NCI-H1436 treated with DMSO at 0.1 percent for 48 hours (cell line): Measurements from ENCODE around the gene SNAP47.
"Not testable (repeated sequence)": the region's sequence is repeated elsewhere in the genome, so short reads cannot be mapped to it uniquely, and the experiment has no call there.

Source experiments
- DNase-seq: peaks from one replicate; lab custom pipeline; 2025; lab: John Stamatoyannopoulos, UW

SNAP47 gene, protein sequence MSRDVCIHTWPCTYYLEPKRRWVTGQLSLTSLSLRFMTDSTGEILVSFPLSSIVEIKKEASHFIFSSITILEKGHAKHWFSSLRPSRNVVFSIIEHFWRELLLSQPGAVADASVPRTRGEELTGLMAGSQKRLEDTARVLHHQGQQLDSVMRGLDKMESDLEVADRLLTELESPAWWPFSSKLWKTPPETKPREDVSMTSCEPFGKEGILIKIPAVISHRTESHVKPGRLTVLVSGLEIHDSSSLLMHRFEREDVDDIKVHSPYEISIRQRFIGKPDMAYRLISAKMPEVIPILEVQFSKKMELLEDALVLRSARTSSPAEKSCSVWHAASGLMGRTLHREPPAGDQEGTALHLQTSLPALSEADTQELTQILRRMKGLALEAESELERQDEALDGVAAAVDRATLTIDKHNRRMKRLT

DNA sequence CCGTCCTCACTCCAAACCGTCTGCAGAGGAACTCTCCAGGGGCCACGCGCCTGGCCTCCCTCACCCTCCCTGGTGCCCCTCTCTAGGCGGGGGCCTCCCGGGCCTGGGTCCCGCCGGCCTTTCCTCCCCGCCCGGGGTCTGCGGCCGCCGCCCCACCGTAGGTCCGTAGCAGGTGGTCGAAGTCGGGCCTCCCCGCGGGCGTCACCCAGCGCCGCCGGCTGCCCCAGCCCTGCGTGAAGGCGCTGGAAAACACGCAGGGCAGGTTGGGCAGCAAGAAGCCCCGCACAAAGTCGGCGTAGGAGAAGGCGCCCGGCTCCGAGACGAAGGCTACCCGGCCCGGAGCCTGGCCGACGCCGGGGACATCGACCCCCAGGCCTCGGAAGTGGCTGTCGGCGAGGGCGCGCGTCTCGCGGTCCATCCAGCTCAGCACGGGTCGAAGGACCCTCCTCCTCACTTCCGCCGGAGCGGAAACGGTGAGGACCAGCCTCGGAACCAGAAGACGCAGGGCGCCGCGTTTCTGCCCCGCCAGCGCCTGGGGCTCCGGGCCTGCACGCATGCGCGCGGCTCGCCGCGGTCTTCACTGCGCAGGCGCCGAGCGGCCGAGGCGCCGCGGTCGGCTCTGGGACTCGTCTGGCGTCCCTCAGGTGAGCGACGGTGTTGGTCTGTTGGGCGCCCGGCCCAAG is at the start of gene SNAP47, which contains the start of gene JMJD4:
SNAP47 (plus strand) TSS at position 580 of the 683 bp plus-strand sequence. CDS start 12,302 bp downstream, outside the sequence.
JMJD4 (minus strand) TSS at position 447 of the 683 bp plus-strand sequence; CDS start at position 418, 29 bp downstream.
- DNase-seq = peak; percentile 85

DNA sequence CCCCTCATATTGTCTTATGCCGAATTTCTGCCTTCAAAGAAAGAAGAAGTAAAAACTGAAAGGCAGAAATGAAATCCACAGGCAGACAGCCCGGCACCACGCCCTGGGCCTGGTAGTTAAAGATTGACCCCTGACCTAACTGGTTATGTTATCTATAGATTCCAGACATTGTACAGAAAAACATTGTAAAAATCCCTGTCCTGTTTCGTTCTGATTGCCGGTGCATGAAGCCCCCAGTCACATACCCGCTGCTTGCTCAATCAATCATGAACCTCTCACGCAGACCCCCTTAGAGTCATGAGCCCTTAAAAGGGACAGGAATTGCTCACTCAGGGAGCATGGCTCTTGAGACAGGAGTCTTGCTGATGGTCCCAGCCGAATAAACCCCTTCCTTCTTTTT is 49.4 kb upstream of the SNAP47 start:
- DNase-seq = no peak

DNA sequence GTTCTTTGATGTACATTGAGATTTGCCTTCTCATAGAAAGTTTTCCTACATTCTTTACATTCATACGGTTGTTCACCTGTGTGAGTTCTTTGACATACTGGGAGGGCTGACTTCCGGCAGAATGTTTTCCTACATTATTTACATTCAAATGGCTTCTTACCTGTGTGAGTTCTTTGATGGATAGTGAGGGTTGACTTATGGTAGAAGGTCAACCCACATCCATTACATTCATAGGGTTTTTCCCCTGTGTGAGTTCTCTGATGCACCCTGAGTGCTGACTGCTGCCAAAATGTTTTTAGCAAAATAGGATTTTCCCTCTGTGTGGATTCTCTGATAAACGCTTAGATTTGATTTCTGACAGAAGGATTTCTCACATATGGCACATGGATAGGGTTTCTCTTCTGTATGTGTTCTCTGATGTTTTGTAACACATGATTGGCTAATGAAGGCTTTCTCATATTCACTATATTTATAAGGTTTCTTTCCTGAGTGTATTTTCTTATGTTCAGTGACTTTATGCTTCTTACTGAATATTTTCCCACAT is 37.8 kb upstream of the SNAP47 start:
- DNase-seq = no peak

DNA sequence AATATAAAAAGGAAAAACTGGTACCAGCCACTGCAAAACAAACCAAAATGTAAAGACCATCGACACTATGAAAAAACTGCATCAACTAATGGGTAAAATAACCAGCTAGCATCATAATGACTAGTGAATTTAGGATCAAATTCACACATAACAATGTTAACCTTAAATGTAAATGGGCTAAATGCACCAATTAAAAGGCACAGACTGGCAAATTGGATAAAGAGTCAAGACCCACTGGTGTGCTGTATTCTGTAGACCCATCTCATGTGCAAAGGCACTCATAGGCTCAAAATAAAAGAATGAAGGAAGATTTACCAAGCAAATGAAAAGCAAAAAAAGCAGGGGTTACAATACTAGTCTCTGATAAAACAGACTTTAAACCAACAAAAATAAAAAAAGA is 33.6 kb upstream of the SNAP47 start:
- not testable (repeated sequence) for DNase-seq

DNA sequence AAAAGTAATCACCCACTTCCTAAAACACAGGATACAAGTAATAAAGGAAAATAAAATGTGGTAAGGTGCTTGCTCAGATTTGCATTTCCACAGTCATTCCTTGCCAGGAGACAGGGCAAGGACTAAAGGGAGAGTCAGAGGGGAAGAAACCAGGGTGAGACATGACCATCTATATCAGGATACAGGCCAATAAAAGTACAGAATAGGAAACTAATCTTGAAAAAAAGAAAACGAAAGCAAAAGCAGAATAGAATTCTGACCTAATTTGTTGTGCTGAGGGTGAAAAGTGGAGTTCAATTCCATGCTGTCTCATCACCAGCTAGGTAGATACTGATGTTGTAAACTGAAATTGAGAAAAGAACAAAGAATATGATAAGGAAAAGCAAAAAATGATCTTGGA is 27.4 kb upstream of the SNAP47 start:
- no peak for DNase-seq

DNA sequence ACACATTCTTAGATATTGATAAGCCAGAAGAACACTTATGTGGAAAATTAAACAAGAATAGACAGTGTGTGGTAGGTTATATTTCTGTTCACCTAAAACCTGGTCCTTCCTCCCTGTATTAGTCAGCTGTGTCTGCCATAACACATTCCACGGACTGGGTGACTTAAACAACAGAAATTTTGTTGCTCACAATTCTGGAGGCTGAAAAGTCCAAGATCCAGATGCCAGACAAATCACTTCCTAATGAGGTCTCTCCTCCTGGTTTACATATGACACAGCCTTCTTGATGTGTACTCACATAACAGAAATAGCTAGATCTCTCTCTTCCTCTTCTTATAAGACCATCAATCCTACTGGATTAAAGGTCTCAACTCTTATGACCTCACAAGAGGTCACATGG is 25.8 kb upstream of the SNAP47 start:
- DNase-seq = no peak

DNA sequence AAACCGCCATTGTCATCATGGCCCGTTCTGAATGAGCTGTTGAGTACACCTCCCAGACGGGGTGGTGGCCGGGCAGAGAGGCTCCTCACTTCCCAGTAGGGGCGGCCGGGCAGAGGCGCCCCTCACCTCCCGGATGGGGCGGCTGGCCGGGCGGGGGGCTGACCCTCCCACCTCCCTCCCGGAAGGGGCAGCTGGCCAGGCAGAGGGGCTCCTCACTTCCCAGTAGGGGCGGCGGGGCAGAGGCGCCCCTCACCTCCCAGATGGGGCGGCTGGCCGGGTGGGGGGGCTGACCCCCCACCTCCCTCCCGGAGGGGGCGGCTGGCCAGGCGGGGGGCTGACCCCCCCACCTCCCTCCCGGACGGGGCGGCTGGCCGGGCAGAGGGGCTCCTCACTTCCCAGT is 24.8 kb upstream of the SNAP47 start:
- not testable (repeated sequence) for DNase-seq

DNA sequence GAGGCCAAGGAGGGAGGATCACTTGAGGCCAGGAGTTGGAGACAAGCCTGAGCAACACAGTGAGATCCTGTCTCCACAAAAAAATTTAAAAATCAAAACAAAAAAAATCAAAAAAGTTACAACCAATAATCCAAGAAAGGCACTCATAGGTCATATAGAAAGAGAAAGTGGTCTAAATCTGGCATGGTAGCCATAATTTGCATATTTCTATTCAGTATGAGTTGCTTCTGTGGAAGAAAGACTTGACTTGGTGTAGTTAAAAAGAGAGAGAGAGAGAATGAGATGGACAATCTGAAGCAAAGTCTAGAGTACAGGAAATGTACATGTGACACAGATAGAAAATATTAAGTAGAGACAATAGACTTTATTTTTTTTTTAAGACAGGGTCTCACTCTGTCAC is 22.6 kb upstream of the SNAP47 start:
- no peak for DNase-seq

DNA sequence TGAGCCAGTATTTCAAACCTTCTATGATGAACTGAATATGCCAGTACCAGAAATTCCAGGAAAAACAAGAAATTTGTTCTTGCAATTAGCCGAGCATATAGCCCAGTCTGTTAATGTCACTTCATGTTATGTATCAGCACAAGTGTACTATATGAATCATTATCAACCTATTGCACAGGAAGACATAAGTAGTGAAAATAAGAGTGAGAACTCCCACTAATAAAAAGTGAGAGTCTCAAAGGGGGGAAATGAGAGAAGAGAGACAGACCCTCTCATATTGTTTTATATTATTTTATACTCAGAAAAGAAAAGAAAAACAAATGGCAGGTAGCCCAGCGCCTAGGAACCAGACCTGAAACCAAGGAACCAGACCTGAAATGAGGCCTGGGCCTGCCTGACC is 16.3 kb upstream of the SNAP47 start:
- no peak for DNase-seq

DNA sequence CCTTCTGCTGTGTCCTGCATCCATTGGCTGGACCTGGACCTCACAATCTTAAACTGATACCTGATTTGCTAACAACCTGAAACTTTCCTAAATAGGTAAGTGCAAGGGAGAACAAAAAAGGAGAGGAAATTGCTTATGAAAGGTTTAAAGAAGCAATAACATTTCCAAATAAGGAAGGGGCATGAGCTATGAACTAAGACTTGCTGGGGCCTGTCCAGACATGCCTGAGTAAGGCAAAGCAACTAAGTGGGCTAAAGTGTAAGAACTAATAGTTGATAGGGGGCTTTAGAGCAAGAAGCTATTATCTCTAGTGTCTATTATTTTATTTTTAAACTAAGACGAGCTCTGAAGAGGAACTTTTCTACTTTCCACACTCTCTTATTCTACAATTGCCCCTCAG is 11.8 kb upstream of the SNAP47 start:
- no peak for DNase-seq

DNA sequence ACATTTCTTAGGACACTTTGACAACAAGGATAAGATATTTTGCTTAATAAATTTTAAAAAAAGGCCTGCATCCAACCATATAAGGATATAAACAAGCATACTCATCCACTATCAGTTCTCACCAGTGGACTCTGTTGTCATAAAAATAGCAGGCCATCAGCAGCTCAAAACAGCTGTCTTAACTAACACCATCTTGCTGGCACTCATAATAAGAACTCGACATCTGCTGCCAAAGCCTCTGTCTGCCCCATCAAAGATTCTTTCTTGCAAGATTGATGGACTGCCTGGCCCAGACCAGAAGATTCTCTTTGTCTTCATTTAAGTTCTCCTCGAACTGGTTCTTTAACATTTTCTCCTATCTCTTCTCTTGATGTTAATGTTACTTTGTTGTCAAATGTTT is 10.2 kb upstream of the SNAP47 start:
- DNase-seq = no peak

DNA sequence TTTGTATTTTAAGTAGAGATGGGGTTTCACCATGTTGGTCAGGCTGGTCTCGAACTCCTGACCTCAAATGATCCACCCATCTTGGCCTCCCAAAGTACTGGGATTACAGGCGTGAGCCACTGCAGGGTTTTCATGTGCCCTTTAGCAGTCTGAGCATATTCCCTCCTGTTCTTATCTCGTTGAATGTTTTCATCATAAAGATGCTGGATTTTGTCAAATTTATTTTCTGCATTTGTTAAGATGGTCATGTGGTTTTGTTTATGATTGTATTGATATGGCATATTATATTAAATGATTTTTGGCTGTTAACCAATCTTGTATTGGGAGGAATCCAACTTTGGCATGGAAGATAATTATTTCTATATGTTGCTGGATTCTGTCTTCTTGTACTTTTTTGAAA is 8.9 kb upstream of the SNAP47 start:
- DNase-seq = no peak

DNA sequence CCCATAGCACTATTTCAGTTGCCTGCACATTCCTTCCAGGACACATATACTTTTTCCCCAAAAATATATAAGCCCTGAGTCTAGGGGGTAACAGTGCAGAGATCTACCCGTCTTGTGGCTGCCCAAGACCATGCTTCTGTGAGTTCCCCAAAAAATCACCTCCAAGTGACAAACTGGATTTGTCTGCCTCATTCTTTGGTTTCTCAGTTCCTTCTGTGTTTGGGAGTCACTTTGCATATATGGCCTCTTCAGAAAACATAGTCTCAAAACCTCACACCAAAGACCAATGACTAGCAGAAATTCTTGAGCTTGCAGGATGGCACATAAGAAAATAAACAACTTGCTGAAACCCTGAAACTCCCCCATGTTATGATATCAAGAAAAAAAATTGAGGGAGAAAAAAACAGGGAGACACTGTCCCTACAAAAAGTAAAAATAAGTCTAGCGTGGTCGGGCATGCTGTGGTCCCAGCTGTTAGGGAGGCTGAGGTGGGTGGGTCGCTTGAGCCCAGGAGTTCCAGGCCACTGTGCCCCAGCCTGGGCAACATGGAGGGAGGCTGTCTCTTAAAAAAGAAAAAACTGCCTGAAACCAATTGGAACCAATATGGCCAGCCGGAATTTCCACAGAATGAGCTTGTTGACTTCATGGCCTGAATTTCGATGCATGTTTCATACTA is 8.2 kb upstream of the SNAP47 start:
- no peak for DNase-seq

DNA sequence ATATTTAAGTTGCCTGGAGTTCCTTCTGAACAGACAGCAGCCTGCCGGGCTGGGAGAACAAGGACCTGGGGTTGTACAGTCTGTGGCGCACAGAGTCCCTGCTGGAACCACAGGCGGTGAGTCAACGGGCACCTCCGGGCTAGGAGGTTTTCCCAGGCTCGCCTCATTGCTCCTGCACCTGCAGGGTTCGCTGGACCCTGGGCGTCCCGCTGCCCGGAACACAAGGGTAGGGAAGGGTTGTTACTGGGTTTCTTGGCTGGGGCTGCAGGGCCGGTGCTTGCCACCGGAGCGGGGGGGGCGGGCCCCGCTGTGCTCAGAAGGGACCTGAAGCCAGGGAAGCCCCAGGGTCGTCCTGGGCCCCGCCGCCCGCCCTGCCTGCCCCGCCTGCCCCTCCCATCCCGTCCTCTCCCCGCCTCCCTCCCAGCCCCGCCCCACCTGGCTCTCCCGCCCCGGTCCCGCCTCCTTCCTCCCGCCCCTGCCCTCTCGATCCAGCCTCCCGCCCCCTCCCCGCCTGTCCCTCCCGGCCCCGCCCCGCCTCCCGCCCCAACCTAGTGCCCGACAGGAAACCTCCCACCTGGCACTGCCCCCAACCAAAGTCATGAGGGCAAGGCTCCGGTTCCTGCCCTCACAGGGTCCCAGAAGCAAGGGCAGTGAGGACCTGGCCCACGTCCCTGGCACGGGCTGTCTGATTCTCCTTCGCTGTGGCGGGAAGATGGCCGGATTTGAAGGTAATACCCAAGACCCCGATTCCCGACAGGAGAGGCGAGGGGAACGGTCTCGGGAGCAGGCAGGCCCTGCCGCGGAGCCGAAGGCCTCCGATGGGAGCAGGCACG is 7.0 kb upstream of the SNAP47 start:
- no peak for DNase-seq

DNA sequence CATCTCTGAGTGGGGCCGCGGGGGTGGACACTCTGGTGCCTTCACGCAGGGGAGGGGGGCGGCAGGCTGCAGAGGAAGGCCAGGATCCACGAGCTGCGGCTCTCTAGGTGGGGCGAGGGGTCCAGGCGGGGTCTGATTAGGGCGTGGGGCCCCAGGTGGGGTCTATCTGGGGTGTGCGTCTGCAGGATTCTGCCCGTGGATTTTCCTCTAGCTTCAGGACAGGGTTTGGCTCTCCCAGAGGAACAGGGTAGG is 6.4 kb upstream of the SNAP47 start:
- DNase-seq = no peak

DNA sequence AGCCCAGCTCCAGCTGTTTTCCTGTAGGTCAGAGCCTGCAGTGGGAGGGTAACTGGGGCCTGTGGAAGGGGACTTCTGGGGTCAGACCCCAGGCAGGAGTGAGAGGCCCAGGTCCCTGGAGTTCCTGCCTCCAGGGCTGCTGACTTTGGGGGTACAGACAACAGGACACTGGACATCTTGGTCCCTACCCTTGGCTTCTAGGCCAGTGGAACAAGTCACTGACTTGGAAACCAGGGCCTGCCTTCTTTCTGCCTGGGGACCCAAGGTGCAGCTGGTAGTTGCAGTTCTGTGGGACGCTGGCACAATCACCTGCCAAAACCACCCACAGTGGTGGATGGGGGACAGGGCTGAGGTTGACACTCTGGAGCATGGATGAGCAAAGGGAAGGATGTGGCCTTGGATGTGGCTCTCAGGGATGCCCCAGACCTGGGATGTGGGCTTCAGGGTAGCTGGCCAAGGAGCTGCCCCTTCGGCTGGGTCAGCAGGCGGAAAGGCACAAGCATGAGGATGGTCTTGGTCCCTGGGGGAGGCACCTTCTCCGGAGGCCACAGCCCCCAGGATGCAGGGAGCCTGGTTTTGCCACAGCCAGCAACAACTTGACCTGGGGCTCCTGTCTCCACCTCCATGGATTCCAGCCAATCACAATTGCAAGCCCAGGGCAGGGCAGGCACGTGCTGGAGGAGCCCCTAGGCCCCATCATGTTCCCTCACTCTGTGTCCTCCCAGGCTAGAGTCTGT is 5.9 kb upstream of the SNAP47 start:
- DNase-seq = no peak

DNA sequence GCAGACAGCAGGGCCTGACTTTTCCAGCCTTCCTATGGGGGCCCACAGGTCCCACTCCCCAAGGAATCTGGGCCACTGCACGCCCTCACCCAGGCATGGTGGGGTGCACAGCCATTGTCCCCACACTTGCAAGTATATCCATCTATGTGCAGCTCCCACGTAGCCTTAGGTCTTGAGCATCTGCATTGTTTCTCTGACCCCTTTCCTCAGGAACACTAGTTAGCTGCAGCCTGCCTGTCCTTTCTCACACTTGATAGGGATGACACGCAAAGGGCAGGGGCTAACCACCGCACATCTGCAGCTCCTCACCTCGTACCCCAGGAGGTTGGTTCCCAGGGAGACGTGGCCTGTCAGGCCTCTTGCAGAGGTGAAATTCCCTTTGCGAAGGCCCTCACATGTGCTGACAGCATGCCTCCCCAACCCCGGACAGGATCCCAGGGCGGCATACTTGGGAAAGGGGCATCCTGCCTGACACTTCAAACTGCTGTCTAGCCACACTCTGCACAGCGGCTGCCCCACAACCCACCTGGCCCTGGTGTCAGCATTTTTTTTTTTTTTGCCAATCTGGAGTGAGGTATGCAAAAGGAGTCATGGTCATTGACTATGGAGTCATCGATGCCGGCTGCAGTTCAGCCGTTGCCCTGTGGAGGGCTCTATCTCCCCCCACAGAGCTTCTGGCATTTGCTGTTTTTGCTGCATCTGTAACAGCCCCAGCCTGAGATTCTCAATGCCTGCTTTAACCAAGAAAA is 5.2 kb upstream of the SNAP47 start:
- no peak for DNase-seq

DNA sequence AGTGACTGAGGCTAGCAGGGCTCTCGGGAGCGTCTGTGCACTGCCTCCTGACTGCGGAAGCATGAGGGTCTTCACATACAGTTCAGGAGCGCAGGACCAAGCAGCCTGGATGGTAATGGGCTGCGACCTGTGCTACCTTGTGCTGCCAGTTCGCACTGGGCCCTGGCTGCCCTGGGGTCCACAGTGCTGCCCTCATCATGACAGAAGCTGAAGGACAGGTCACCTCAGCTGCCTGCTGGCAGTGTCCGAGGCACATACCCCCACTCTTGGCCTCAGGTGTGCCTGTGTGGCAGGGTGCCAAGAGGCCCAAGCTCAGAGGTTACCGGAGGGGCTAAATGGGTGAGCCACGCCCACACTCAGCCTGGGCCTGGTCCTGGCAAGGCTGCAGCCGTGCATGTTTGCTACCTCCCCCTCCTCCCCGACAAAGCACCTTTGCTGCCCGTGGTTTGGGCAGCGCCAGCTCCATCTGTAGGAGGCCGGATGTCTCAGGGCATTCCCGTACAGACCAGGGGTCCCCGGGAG is 4.5 kb upstream of the SNAP47 start:
- DNase-seq = no peak

DNA sequence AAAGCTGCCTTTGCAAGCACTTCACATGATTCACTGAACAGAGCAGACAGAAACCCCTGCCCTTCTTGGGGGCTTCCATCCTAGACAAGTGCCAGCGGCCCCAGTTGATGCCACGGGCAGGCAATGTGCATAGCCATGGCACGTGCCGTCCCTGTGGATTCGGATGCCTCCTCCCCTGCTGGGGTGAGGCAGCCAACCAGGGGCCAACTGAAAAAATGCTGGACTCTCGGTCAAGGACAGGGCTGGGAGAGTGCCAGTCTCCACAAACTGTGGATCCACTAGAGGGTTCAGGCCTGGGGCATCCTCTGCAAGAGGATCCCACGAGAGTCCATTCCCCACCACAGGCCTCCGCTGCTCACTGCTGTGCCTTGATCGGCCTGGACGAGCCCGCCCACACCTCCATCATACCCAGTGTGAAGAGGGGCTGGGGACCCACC is 4.0 kb upstream of the SNAP47 start:
- no peak for DNase-seq
